ENCODE measurements around the gene GALNT12.

DNA sequence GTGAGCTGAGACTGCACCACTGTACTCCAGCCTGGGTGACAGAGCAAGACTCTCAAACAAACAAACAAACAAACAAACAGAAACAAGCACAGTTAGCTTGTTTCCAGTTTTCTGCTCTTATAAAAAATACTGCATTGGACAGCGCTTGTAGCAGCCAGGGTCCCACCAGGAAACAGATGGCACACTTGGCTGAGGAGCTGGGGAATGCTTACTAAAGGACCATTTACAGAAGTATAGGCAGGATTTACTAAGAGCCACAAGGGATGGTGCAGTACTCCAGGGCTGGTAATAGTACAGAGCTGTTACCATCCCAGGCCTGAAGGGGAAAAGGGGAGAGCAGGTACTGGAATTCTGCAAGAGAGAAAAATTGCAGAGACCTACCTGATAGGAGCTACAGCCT, 5.9 kb upstream of the GALNT12 start:
- TF ChIP-seq, protein P1, sequence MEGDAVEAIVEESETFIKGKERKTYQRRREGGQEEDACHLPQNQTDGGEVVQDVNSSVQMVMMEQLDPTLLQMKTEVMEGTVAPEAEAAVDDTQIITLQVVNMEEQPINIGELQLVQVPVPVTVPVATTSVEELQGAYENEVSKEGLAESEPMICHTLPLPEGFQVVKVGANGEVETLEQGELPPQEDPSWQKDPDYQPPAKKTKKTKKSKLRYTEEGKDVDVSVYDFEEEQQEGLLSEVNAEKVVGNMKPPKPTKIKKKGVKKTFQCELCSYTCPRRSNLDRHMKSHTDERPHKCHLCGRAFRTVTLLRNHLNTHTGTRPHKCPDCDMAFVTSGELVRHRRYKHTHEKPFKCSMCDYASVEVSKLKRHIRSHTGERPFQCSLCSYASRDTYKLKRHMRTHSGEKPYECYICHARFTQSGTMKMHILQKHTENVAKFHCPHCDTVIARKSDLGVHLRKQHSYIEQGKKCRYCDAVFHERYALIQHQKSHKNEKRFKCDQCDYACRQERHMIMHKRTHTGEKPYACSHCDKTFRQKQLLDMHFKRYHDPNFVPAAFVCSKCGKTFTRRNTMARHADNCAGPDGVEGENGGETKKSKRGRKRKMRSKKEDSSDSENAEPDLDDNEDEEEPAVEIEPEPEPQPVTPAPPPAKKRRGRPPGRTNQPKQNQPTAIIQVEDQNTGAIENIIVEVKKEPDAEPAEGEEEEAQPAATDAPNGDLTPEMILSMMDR (IDR thresholded peaks at IDR 0.05): no peak
- TF ChIP-seq POLR2A (IDR thresholded peaks at IDR 0.05): no peak

Measured in esophagus squamous epithelium (tissue), 4 donors.